ENCODE measurements around the gene TNIP1.
A peak's percentile ranks its signal among the peaks of the same experiment; 100 is the strongest.

GRCh38 chr5:151058301-151058700, 22.5 kb downstream of the TNIP1 start:
- peak in 1 of 6 experiments; percentile 8 for TF ChIP-seq CTCF (IDR thresholded peaks at IDR 0.05)
- TF ChIP-seq POLR2A (IDR thresholded peaks at IDR 0.05) = no peak

Data from adrenal gland (tissue), 5 donors.